Neuronal stem cell (in vitro differentiated cells): Measurements from ENCODE around the gene DNAH1.

Source experiments
- DNase-seq: peaks from one replicate; pipeline ENCODE4 v3.0.0-alpha.2; 2013; ENCODE audit warnings: low spot score
- H2AFZ ChIP-seq: one replicate; pipeline ENCODE4 v1.6.1; 2013; ENCODE audit warnings: mild to moderate bottlenecking, low read length, inconsistent platforms
- H2AK5ac ChIP-seq: 2 replicates; pipeline ENCODE4 v1.6.1; 2013; ENCODE audit warnings: low read depth, mild to moderate bottlenecking, inconsistent platforms, low read length, moderate library complexity, mixed read lengths
- H2BK120ac ChIP-seq: 2 replicates; pipeline ENCODE4 v1.6.1; 2013; ENCODE audit warnings: low read depth, mild to moderate bottlenecking, inconsistent platforms, low read length, moderate library complexity, mixed read lengths
- H2BK12ac ChIP-seq: one replicate; pipeline ENCODE4 v1.6.1; 2013; ENCODE audit warnings: low read length, inconsistent platforms
- H2BK15ac ChIP-seq: 2 replicates; pipeline ENCODE4 v1.6.1; 2013; ENCODE audit warnings: mild to moderate bottlenecking, low read length, inconsistent platforms, mixed read lengths
- H2BK5ac ChIP-seq: one replicate; pipeline ENCODE4 v1.6.1; 2013; ENCODE audit warnings: inconsistent platforms, mild to moderate bottlenecking, low read length, moderate library complexity
- H3K14ac ChIP-seq: one replicate; pipeline ENCODE4 v1.6.1; 2013; ENCODE audit warnings: low read length, inconsistent platforms
- H3K18ac ChIP-seq: 2 replicates; pipeline ENCODE4 v1.6.1; 2013; ENCODE audit warnings: low read length, inconsistent platforms
- H3K23ac ChIP-seq: 2 replicates; pipeline ENCODE4 v1.6.1; 2013; ENCODE audit warnings: low read depth, mild to moderate bottlenecking, mixed read lengths, low read length, inconsistent platforms; ENCODE audit not compliant: poor library complexity
- H3K27ac ChIP-seq: replicated peaks from 3 replicates; pipeline ENCODE4 v1.5.1; 2013; ENCODE audit warnings: low read length, inconsistent platforms
- H3K27me3 ChIP-seq, 3 experiments: 2 replicates each; pipeline ENCODE4 v1.6.1; 2013; ENCODE audit warnings: low read length in 3 of 3, mild to moderate bottlenecking in 2 of 3, inconsistent platforms in 1 of 3, low read depth in 1 of 3, mixed read lengths in 1 of 3, moderate library complexity in 1 of 3; ENCODE audit not compliant: control insufficient read depth in 3 of 3, insufficient read depth in 3 of 3
- H3K36me3 ChIP-seq, 2 donors: replicated peaks in 1 of 2; 2 replicates each; pipeline ENCODE4 v1.6.1; 2013; ENCODE audit warnings: low read length in 2 of 2; ENCODE audit not compliant: control insufficient read depth in 2 of 2, insufficient read depth in 2 of 2
- H3K4ac ChIP-seq: 2 replicates; pipeline ENCODE4 v1.6.1; 2013; ENCODE audit warnings: inconsistent platforms, mild to moderate bottlenecking, low read length, moderate library complexity
- H3K4me1 ChIP-seq, 2 donors: 1 replicate in 1 of 2; 2 replicates in 1 of 2; pipeline ENCODE4 v1.6.1; 2013; ENCODE audit warnings: low read length in 2 of 2, low read depth in 1 of 2; ENCODE audit not compliant: control insufficient read depth in 2 of 2, insufficient read depth in 1 of 2
- H3K4me2 ChIP-seq: one replicate; pipeline ENCODE4 v1.6.1; 2013; ENCODE audit warnings: mild to moderate bottlenecking, low read length, inconsistent platforms; ENCODE audit not compliant: insufficient read depth, poor library complexity, severe bottlenecking
- H3K4me3 ChIP-seq, 2 donors: 2 replicates each; pipeline ENCODE4 v1.5.1; 2013; ENCODE audit warnings: low read length in 2 of 2, mild to moderate bottlenecking in 2 of 2, inconsistent platforms in 1 of 2, moderate library complexity in 1 of 2
- H3K79me1 ChIP-seq: one replicate; pipeline ENCODE4 v1.6.1; 2013; ENCODE audit warnings: low read depth, mild to moderate bottlenecking, inconsistent platforms, low read length, moderate library complexity
- H3K9ac ChIP-seq: one replicate; pipeline ENCODE4 v1.6.1; 2013; ENCODE audit warnings: mild to moderate bottlenecking, low read depth, low read length, inconsistent platforms; ENCODE audit not compliant: poor library complexity
- H3K9me3 ChIP-seq, 2 donors: replicated peaks in 1 of 2; 2 replicates each; pipeline versions ENCODE3 to v1.6.1; 2013; ENCODE audit warnings: low read length in 2 of 2, mild to moderate bottlenecking in 2 of 2, inconsistent platforms in 1 of 2, low read depth in 1 of 2, mixed read lengths in 1 of 2, moderate library complexity in 1 of 2; ENCODE audit not compliant: control insufficient read depth in 2 of 2, insufficient read depth in 1 of 2
- H4K8ac ChIP-seq: one replicate; pipeline ENCODE4 v1.6.1; 2013; ENCODE audit warnings: low read depth, mild to moderate bottlenecking, inconsistent platforms, low read length, moderate library complexity
- H4K91ac ChIP-seq: one replicate; pipeline ENCODE4 v1.6.1; 2013; ENCODE audit warnings: low read length, low read depth, mild to moderate bottlenecking, inconsistent platforms; ENCODE audit not compliant: poor library complexity
- WGBS, 2 donors: extraction: QIAGEN DNeasy Blood & Tissue Kit; methylation state at CpG; one replicate each; pipeline ENCODE4 v1.1.7; 2013; ENCODE audit warnings: missing lambda C conversion rate in 2 of 2, mixed read lengths in 1 of 2; ENCODE audit not compliant: insufficient read length in 2 of 2, insufficient replicate concordance in 1 of 2; ENCODE audit errors: extremely low coverage in 2 of 2; 5-methylcytosine and 5-hydroxymethylcytosine counted together

Gene DNAH1

DNA sequence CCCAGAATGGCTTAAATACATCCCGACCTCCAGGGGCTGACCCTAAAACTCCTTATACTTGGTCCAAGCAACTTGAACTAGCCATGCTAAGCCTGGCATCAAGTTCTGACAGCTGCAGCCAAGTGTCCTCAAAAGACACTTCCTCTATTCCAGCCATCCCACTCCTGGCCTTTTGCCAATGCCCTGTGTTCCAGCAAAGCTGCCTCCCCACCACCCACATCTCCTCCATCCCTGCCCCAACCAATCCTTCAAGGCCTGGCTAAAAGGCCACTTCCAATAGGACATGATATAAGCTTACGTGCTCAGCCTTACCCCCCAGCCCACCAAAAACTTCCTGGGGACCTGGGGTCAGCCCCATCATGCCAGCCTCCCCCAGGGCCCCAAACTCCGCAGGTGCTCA lies 87.8 kb downstream of the DNAH1 start:
- Histone ChIP-seq H3K79me1 (peaks cover 15% of the 10 kb centered on the region), H4K91ac (no peak overlapping the region), H3K36me3 (peaks cover 73 to 88% of the 10 kb centered on the region in 2 donors), H2BK12ac (no peak overlapping the region), H3K9ac (no peak overlapping the region), H2AFZ (no peak overlapping the region), H4K8ac (no peak overlapping the region), H2AK5ac (no peak overlapping the region), H3K27ac (no peak overlapping the region), H3K4me3 (no peak overlapping the region), H2BK15ac (no peak overlapping the region), H3K4me2 (no peak overlapping the region), H3K9me3 (no peaks in the 10 kb centered on the region), H3K23ac (no peak overlapping the region), H3K4me1 (peaks cover 2 to 6% of the 10 kb centered on the region in 2 donors), H3K18ac (no peak overlapping the region), H3K14ac (no peak overlapping the region), H2BK120ac (no peak overlapping the region), H3K27me3 (no peaks in the 10 kb centered on the region), H2BK5ac (peak overlapping the region; percentile 22), H3K4ac (no peak overlapping the region)
- WGBS, 2 donors: no CpG with 5 or more reads among the region's 3 CpGs
- DNase-seq: no peak

- Histone ChIP-seq H2BK120ac (no peak overlapping the region), H3K23ac (no peak overlapping the region), H3K4ac (no peak overlapping the region), H3K4me2 (no peak overlapping the region), H4K91ac (no peak overlapping the region), H3K36me3 (peaks cover 73 to 88% of the 10 kb centered on the region in 2 donors), H3K79me1 (peaks cover 17% of the 10 kb centered on the region), H2BK12ac (no peak overlapping the region), H4K8ac (no peak overlapping the region), H3K27ac (no peak overlapping the region), H2AFZ (no peak overlapping the region), H3K14ac (no peak overlapping the region), H3K27me3 (no peaks in the 10 kb centered on the region), H2BK5ac (no peak overlapping the region), H3K4me1 (peaks cover 6 to 8% of the 10 kb centered on the region in 2 donors), H3K9me3 (no peaks in the 10 kb centered on the region), H3K9ac (no peak overlapping the region), H2AK5ac (no peak overlapping the region), H2BK15ac (no peak overlapping the region), H3K18ac (no peak overlapping the region), H3K4me3 (no peak overlapping the region)
- no CpG with 5 or more reads among the region's 10 CpGs for WGBS, 2 donors
- DNase-seq: no peak
Measured at GRCh38 chr3:52404391-52404790, 88.3 kb downstream of the DNAH1 start.

- H4K8ac ChIP-seq: no peak overlapping the region
- no peak overlapping the region for H3K4me3 ChIP-seq
- H2AK5ac ChIP-seq: no peak overlapping the region
- no peak overlapping the region for H3K4me2 ChIP-seq
- H3K79me1 ChIP-seq: peaks cover 20% of the 10 kb centered on the region
- H2BK12ac ChIP-seq: no peak overlapping the region
- no peak overlapping the region for H2BK15ac ChIP-seq
- no peak for DNase-seq
- peaks cover 71 to 87% of the 10 kb centered on the region in 2 donors for H3K36me3 ChIP-seq
- no peak overlapping the region for H2BK5ac ChIP-seq
- H3K27ac ChIP-seq: no peak overlapping the region
- H3K14ac ChIP-seq: no peak overlapping the region
- no peak overlapping the region for H3K9ac ChIP-seq
- no peak overlapping the region for H3K18ac ChIP-seq
- H4K91ac ChIP-seq: no peak overlapping the region
- H3K9me3 ChIP-seq: no peaks in the 10 kb centered on the region
- peaks cover 6 to 8% of the 10 kb centered on the region in 2 donors for H3K4me1 ChIP-seq
- no peak overlapping the region for H2BK120ac ChIP-seq
- no peaks in the 10 kb centered on the region for H3K27me3 ChIP-seq
- no peak overlapping the region for H3K4ac ChIP-seq
- no peak overlapping the region for H3K23ac ChIP-seq
- WGBS, 2 donors: no CpG with 5 or more reads among the region's 6 CpGs
- no peak overlapping the region for H2AFZ ChIP-seq
Measured at GRCh38 chr3:52405066-52405465, 88.9 kb downstream of the DNAH1 start.

GRCh38 chr3:52405601-52406110 lies 89.5 kb downstream of the DNAH1 start:
- Histone ChIP-seq H3K4me1 (peaks cover 6 to 8% of the 10 kb centered on the region in 2 donors), H4K8ac (no peak overlapping the region), H2BK120ac (no peak overlapping the region), H3K36me3 (peaks cover 68 to 81% of the 10 kb centered on the region in 2 donors), H3K18ac (no peak overlapping the region), H2BK12ac (no peak overlapping the region), H2BK15ac (no peak overlapping the region), H3K4ac (no peak overlapping the region), H3K23ac (no peak overlapping the region), H2AFZ (no peak overlapping the region), H3K27me3 (no peaks in the 10 kb centered on the region), H3K79me1 (peaks cover 20% of the 10 kb centered on the region), H3K4me2 (no peak overlapping the region), H3K27ac (no peak overlapping the region), H3K9me3 (no peaks in the 10 kb centered on the region), H2BK5ac (no peak overlapping the region), H3K9ac (no peak overlapping the region), H3K14ac (no peak overlapping the region), H3K4me3 (no peak overlapping the region), H2AK5ac (no peak overlapping the region), H4K91ac (no peak overlapping the region)
- no CpG with 5 or more reads among the region's 4 CpGs for WGBS, 2 donors
- DNase-seq: no peak
